GM10266 (cell line): Measurements from ENCODE around the gene MMP10.

Experiments used
- DNase-seq: peaks from one replicate; pipeline ENCODE4 v3.0.0; 2012; ENCODE audit errors: extremely low spot score
- TF ChIP-seq, protein P1 (sequence below): IDR thresholded peaks from 2 replicates; pipeline ENCODE4 v1.5.1; 2012; ENCODE audit warnings: mild to moderate bottlenecking, low read depth; ENCODE audit not compliant: control insufficient read depth, insufficient read depth; ENCODE audit errors: missing control alignments

MMP10 gene

GRCh38 chr11:102809971-102810370 is 29.5 kb upstream of the MMP10 start:
- TF ChIP-seq, protein P1, sequence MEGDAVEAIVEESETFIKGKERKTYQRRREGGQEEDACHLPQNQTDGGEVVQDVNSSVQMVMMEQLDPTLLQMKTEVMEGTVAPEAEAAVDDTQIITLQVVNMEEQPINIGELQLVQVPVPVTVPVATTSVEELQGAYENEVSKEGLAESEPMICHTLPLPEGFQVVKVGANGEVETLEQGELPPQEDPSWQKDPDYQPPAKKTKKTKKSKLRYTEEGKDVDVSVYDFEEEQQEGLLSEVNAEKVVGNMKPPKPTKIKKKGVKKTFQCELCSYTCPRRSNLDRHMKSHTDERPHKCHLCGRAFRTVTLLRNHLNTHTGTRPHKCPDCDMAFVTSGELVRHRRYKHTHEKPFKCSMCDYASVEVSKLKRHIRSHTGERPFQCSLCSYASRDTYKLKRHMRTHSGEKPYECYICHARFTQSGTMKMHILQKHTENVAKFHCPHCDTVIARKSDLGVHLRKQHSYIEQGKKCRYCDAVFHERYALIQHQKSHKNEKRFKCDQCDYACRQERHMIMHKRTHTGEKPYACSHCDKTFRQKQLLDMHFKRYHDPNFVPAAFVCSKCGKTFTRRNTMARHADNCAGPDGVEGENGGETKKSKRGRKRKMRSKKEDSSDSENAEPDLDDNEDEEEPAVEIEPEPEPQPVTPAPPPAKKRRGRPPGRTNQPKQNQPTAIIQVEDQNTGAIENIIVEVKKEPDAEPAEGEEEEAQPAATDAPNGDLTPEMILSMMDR = no peak
- no peak for DNase-seq

- TF ChIP-seq, protein P1 = peak; percentile 16
- no peak for DNase-seq
Measured at GRCh38 chr11:102807921-102808320, 27.5 kb upstream of the MMP10 start.

DNA sequence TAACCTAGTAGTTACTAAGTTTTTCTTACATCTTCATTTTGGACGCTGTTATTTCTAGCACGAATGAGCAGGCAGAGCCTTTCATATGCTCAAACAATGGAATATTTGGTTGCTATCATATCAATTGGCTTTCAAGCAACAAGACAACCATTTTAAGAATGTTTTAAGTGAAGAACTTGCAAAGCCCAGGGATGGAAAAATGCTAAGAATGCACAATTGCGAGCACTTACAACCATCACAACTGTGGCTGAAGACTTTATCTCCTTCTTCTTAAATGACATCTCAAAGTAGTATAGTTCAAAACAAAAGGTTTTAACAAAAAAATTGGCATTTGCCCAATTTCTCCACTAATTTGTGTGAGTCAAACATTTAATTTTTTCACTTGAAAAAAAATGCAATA is 25.9 kb upstream of the MMP10 start:
- TF ChIP-seq, protein P1 = no peak

DNA sequence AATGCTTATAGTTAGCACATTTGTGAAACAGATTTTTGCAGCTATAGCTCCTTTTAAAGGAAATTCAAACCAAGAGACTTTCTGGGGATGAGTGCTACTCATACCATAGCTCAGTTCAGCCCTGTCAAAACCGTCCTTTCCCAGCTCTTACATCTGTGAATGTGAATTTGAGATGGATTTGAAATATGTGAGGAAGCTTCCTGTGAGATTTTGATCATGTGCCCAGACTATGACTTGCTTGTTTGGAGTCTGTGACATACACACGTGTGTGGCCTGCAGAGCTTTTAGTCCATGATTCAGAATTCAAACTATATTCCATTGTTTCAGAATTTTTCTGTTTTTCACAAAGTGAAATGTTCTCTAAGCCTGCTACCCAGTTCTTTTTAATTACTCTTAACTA is 21.9 kb upstream of the MMP10 start:
- DNase-seq = no peak
- TF ChIP-seq, protein P1 = no peak

More for the DNA sequence above, 25.9 kb upstream of the MMP10 start:
- DNase-seq = no peak

DNA sequence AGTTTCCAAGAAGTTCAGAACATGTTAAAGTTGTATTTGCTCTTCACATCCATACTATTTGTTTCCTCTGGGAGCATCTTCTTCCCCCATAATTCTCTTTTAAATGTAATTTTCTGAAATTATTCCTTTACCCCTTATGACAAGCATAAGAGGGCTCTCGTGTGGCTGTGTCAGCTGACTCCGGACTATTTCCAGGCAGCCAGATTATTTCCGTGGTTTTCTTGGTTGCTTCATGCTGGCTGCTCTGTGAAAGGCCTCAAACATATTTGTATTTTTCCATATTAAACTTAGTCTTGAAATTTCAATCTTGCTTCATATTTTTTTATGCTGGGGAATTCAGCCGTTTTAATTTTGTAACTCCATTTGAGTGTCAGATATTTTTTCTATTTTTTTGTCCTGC is 20.3 kb upstream of the MMP10 start:
- TF ChIP-seq, protein P1 = no peak

GRCh38 chr11:102799681-102800340 is 19.4 kb upstream of the MMP10 start:
- TF ChIP-seq, protein P1 = no peak
- DNase-seq = no peak

More for the DNA sequence above, 20.3 kb upstream of the MMP10 start:
- DNase-seq = no peak

GRCh38 chr11:102798012-102798746 is 17.8 kb upstream of the MMP10 start, which contains the start of gene MMP1:
Gene MMP1 (minus strand): TSS chr11:102798160. CDS start chr11:102798092, 68 bp downstream.
- TF ChIP-seq, protein P1 = no peak
- no peak for DNase-seq
